ENCODE data around the gene RBFA. TPM values are rescaled to one million over a fixed set of nuclear protein-coding genes. Genes with fewer than 3 reads are reported as not detected.

RBFA gene
- total RNA-seq, 1 experiment from 2014 or later, result 39.5 TPM

DNA sequence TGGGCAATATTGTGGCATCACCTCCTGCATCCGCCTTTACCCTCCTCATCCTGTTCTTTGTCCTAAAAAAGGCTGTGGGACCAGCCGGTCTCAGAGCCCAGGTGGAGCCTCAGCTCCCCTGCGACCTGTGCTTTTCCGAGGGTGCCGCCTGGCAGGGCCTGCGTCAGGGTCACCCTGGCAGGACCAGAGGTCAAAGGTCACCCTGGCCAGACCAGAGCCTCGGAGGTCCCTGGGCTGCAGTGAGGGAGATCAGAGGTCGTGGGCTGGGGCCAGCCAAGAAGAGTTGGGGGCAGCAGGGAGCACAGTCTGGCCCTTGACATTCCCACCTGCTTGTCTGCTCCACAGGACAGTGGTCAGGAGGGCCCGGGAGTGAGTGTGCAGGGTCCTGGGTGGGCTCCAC is 31.5 kb downstream of the RBFA start:
- ChIA-PET CTCF (no interaction called here), POLR2A (ENCODE audit: low non-redundant PET) (no interaction called here)
- Histone ChIP-seq H3K36me3 (ENCODE audit: insufficient read depth, low read length, poor library complexity, severe bottlenecking) (no peaks in the 10 kb centered on the region), H3K27ac (ENCODE audit: low read depth, low read length, poor library complexity, severe bottlenecking) (no peak overlapping the region), H3K27me3 (replicated peaks; ENCODE audit: insufficient read depth, low read depth, low read length, poor library complexity) (no peaks in the 10 kb centered on the region), H3K9me3 (ENCODE audit: low read depth, low read length, poor library complexity, severe bottlenecking) (no peaks in the 10 kb centered on the region), H3K4me3 (ENCODE audit: low read depth, low read length, poor library complexity, severe bottlenecking) (no peak overlapping the region), H3K4me1 (ENCODE audit: insufficient read depth, low read length, poor library complexity, severe bottlenecking) (no peaks in the 10 kb centered on the region)
- TF ChIP-seq CTCF (conservative IDR thresholded peaks at IDR 0.05; ENCODE audit: low read depth, low read length), result no peak
- TF ChIP-seq EZH2 (IDR thresholded peaks at IDR 0.05; ENCODE audit: borderline replicate concordance, low read depth, low read length, poor library complexity, severe bottlenecking), result no peak
- no peak for DNase-seq (ENCODE audit: low spot score)
- BruUV-seq (replicated peaks), result no TSS peak
- intact Hi-C loops (cut with micrococcal nuclease; ENCODE audit: unreplicated experiment), result no loop called here

DNA sequence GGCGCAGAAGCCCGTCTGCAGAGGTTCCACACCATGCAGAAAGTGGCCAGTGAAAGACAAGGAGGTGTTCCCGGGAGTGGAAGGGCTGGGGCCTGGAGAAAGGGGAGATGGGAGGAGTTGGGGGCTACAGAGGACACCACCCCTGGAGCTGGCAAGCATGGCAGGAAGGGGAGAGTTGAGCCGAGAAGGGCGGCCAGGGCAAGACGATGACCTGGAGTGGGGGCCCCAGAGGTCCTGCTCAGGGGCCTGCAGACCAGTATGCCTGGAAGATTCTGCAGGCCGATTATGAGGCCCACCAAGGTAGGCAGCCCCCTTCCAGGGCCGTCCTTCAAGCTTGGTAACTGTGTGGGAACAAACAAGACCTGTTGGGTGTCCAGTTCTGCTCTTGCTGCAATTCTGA is 33.1 kb downstream of the RBFA start:
- no peaks in the 10 kb centered on the region for H3K27me3 ChIP-seq (replicated peaks; ENCODE audit: insufficient read depth, low read depth, low read length, poor library complexity)
- ChIA-PET CTCF (no interaction called here), POLR2A (ENCODE audit: low non-redundant PET) (no interaction called here)
- DNase-seq (ENCODE audit: low spot score), result no peak
- H3K27ac ChIP-seq (ENCODE audit: low read depth, low read length, poor library complexity, severe bottlenecking), result no peak overlapping the region
- BruUV-seq (replicated peaks), result no TSS peak
- intact Hi-C loops (cut with micrococcal nuclease; ENCODE audit: unreplicated experiment), result no loop called here
- no peak overlapping the region for H3K4me3 ChIP-seq (ENCODE audit: low read depth, low read length, poor library complexity, severe bottlenecking)
- no peaks in the 10 kb centered on the region for H3K36me3 ChIP-seq (ENCODE audit: insufficient read depth, low read length, poor library complexity, severe bottlenecking)
- no peaks in the 10 kb centered on the region for H3K9me3 ChIP-seq (ENCODE audit: low read depth, low read length, poor library complexity, severe bottlenecking)
- TF ChIP-seq CTCF (conservative IDR thresholded peaks at IDR 0.05; ENCODE audit: low read depth, low read length) (no peak), EZH2 (IDR thresholded peaks at IDR 0.05; ENCODE audit: borderline replicate concordance, low read depth, low read length, poor library complexity, severe bottlenecking) (no peak)
- H3K4me1 ChIP-seq (ENCODE audit: insufficient read depth, low read length, poor library complexity, severe bottlenecking), result no peaks in the 10 kb centered on the region

GRCh38 chr18:80067897-80068296 is 33.7 kb downstream of the RBFA start:
- no peaks in the 10 kb centered on the region for H3K4me1 ChIP-seq (ENCODE audit: insufficient read depth, low read length, poor library complexity, severe bottlenecking)
- H3K4me3 ChIP-seq (ENCODE audit: low read depth, low read length, poor library complexity, severe bottlenecking), result no peak overlapping the region
- ChIA-PET POLR2A (ENCODE audit: low non-redundant PET) (no interaction called here), CTCF (no interaction called here)
- intact Hi-C loops (cut with micrococcal nuclease; ENCODE audit: unreplicated experiment), result no loop called here
- no TSS peak for BruUV-seq (replicated peaks)
- no peak overlapping the region for H3K27ac ChIP-seq (ENCODE audit: low read depth, low read length, poor library complexity, severe bottlenecking)
- H3K36me3 ChIP-seq (ENCODE audit: insufficient read depth, low read length, poor library complexity, severe bottlenecking), result no peaks in the 10 kb centered on the region
- TF ChIP-seq EZH2 (IDR thresholded peaks at IDR 0.05; ENCODE audit: borderline replicate concordance, low read depth, low read length, poor library complexity, severe bottlenecking), result no peak
- TF ChIP-seq CTCF (conservative IDR thresholded peaks at IDR 0.05; ENCODE audit: low read depth, low read length), result no peak
- no peaks in the 10 kb centered on the region for H3K27me3 ChIP-seq (replicated peaks; ENCODE audit: insufficient read depth, low read depth, low read length, poor library complexity)
- H3K9me3 ChIP-seq (ENCODE audit: low read depth, low read length, poor library complexity, severe bottlenecking), result no peaks in the 10 kb centered on the region
- no peak for DNase-seq (ENCODE audit: low spot score)
